Measurements from ENCODE around the gene ARID3C. TPM values are rescaled to one million over a fixed set of nuclear protein-coding genes. Genes with fewer than 3 reads are reported as not detected.
"Not testable (repeated sequence)": the region's sequence is repeated elsewhere in the genome, so short reads cannot be mapped to it uniquely, and the experiment has no call there.

ARID3C gene
- total RNA-seq, 1 donor = not detected

DNA sequence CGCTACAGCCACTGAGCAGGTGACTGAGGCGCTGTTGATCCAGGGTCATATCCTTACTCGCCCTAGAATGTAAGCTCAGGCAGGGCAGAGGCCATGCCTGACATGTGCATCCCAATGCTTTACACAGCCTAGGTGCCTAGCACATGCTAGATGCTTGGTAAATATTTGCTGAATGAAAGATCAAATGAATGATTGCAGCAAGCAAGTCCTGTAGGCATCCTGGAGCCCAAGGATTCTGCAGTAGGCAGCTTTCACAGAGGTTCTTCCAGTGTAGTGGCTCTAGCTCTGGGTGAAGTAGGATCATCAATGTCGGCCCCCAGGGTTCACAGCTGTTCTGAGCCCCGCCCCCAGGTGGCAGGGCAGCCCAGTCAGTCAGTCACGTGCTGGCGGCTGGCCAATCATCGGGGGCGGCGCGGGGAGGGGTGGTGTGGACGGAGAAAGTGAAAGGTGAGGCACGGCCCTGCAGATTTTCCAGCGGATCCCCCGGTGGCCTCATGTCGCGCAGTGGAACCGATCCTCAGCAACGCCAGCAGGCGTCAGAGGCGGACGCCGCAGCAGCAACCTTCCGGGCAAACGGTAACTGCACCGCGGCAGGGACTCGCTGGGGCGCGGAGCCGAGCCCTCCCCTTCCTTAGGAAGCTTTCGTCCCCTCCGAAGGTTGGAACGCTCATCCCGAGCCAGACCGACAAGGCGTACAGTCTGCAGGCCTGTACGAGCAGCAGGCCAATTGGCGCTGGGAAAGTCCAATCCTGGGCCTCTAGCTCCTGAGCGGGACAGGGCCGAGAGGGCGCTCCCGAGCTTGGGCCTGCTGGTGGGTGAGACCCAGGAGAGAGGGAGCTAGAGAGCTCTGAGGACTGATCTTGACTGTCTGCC is 17.6 kb upstream of the ARID3C start, which contains the start of gene GALT:
Gene GALT (plus strand): TSS at position 465 of the 873 bp plus-strand sequence. CDS start 30 bp downstream, at position 495.
- TF ChIP-seq, protein P1, sequence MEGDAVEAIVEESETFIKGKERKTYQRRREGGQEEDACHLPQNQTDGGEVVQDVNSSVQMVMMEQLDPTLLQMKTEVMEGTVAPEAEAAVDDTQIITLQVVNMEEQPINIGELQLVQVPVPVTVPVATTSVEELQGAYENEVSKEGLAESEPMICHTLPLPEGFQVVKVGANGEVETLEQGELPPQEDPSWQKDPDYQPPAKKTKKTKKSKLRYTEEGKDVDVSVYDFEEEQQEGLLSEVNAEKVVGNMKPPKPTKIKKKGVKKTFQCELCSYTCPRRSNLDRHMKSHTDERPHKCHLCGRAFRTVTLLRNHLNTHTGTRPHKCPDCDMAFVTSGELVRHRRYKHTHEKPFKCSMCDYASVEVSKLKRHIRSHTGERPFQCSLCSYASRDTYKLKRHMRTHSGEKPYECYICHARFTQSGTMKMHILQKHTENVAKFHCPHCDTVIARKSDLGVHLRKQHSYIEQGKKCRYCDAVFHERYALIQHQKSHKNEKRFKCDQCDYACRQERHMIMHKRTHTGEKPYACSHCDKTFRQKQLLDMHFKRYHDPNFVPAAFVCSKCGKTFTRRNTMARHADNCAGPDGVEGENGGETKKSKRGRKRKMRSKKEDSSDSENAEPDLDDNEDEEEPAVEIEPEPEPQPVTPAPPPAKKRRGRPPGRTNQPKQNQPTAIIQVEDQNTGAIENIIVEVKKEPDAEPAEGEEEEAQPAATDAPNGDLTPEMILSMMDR (IDR thresholded peaks at IDR 0.05; ENCODE audit: insufficient read depth, low read depth, low read length) = peak; percentile 48
- peak; percentile 87 for DNase-seq (ENCODE audit: low read depth)
- H3K4me3 ChIP-seq (ENCODE audit: low read depth, low read length) = peak within 1 kb of the TSS; percentile 90

DNA sequence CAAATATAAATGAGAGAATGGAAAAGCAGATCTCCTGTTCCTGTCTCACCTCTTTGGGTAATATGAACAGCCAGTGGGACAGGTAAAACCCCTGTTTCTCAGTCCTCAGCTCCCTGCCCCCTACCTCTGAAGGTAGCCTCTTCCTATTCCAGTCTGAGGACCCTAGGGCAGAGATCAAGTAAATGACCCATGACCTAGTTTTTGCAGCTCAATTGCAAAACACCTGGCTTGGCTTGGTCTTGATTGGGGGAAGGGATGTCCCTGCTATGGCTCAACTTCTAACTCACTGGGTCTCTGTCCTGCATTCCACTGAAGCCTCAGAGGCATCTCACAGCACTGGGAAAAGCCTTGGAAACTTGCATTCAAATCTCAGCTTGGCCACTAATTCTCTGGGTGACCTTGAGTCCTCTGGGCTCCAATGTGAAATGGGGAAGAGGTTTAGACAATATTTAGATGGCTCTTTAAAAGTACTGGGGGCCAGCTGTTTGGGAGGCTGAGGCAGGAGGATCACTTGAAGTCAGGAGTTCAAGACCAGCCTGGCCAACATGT is 16.0 kb upstream of the ARID3C start:
- DNase-seq (ENCODE audit: low read depth) = no peak
- TF ChIP-seq, protein P1 (IDR thresholded peaks at IDR 0.05; ENCODE audit: insufficient read depth, low read depth, low read length) = no peak

DNA sequence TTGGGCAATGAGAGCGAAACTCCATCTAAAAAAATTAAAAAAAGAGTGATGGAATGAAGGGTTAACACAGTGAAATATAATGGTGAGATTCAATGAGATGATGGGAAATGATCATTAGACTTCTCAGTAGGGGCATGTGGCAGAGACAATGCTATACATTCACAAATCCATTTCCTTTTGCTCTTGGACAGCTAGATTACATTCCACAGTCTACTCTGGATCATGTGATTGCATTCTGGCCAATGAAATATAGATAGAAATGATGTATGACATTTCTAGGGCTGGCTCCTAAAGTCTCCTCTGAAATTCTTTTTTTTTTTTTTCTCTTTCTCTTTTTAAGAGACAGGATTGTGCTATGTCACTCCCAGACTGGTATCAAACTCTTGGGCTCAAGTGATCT is 13.8 kb upstream of the ARID3C start:
- DNase-seq (ENCODE audit: low read depth) = no peak
- TF ChIP-seq, protein P1 (IDR thresholded peaks at IDR 0.05; ENCODE audit: insufficient read depth, low read depth, low read length) = no peak
- no peak overlapping the region for H3K4me3 ChIP-seq (ENCODE audit: low read depth, low read length)

More for the DNA sequence above, 16.0 kb upstream of the ARID3C start:
- no peak overlapping the region for H3K4me3 ChIP-seq (ENCODE audit: low read depth, low read length)

DNA sequence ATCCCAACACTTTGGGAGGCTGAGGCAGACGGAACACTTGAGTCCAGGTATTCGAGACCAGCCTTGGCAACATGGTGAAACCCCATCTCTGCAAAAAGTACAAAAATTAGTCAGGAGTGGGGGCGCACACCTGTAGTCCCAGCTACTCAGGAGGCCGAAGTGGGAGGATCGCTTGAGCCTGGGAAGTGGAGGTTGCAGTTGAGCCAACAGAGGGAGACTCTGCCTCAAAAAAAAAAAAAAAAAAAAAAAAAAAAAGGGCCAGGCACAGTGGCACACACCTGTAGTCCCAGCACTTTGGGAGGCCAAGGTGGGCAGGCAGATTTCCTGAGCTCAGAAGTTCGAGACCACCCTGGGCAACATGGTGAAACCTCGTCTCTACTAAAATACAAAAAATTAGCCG is 10.5 kb upstream of the ARID3C start:
- H3K4me3 ChIP-seq (ENCODE audit: low read depth, low read length); DNase-seq (ENCODE audit: low read depth): not testable (repeated sequence)

DNA sequence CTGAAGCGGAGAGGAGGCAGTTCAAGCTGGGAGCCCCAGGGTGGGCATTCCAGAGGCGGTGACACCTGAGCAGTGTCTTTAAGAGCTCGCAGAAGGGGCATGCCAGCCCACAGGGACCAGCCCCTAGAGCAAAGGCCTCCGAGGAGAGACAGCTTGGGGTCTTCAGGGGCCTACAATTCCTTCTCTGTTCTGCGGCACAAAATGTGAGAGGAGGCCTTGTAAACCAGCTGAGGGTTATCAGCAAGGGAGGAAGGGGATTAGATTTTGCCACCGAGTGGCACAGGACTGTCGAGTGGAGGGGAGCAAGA is 9.2 kb upstream of the ARID3C start:
- DNase-seq (ENCODE audit: low read depth) = no peak
- TF ChIP-seq, protein P1 (IDR thresholded peaks at IDR 0.05; ENCODE audit: insufficient read depth, low read depth, low read length) = no peak
- peak overlapping the region; percentile 71 for H3K4me3 ChIP-seq (ENCODE audit: low read depth, low read length)

DNA sequence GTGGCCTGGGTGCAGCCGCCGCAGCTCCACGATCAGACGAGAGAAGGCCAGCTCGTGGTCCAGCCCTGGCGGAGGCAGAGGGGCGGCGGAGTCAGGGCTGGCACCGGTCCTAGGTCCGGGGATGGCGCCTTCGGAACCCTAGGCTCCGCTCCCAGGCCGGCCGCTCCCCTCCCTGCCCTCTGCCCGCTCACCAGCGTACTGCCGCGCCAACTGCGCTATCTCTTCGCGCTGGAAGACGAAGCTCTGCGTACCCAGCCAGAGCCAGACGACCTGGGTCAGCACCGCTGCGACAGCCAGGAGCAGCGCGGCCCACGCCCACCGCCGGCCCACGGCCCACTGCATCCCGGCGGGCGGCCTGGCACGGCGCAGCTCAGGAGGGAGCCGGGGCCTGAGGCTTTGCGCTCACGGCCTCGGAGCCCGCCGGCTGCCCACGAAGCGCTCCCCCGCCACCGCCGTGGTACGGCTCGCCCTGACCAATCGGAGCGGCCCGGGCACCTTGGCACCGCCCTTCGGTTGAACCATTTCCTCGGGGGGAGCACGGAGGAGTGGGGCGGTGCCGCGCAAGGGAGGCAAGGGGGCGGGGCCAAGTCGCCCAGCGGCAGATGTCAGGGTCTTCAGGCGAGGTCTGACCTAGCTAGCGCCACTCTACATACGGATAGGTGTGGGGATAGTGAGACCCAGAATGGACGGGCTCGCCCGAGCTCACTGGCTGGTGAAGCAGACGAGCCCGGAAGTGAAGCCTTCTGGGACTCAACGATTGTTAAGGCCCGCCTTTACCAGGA is 8.7 kb upstream of the ARID3C start, which contains the start of gene SIGMAR1:
Gene SIGMAR1 (minus strand): TSS at position 432 of the 782 bp plus-strand sequence. CDS start 90 bp downstream, at position 342.
- TF ChIP-seq, protein P1 (IDR thresholded peaks at IDR 0.05; ENCODE audit: insufficient read depth, low read depth, low read length) = no peak
- peak within 1 kb of the TSS; percentile 71 for H3K4me3 ChIP-seq (ENCODE audit: low read depth, low read length)
- peak; percentile 91 for DNase-seq (ENCODE audit: low read depth)
